NCI-H128 (cell line): ENCODE data around the gene HCFC2.

Experiments used
- DNase-seq: peaks from one replicate; lab custom pipeline; 2025; ENCODE audit not compliant: unreplicated experiment; lab: John Stamatoyannopoulos, UW

The HCFC2 gene

GRCh38 chr12:104056419-104056972, 7.8 kb upstream of the HCFC2 start:
- no peak for DNase-seq

- no peak for DNase-seq
Measured at GRCh38 chr12:104057771-104058197, 6.5 kb upstream of the HCFC2 start.

- no peak for DNase-seq
Measured at GRCh38 chr12:104058802-104059201, 5.5 kb upstream of the HCFC2 start.

GRCh38 chr12:104059963-104060362, 4.4 kb upstream of the HCFC2 start:
- DNase-seq, result no peak

- no peak for DNase-seq
Measured at GRCh38 chr12:104060791-104061190, 3.5 kb upstream of the HCFC2 start.

- DNase-seq, result no peak
Measured at GRCh38 chr12:104063712-104064030, 660 bp upstream of the HCFC2 start.

- no peak for DNase-seq
Measured at GRCh38 chr12:104064842-104065427, 604 bp downstream of the HCFC2 start.

GRCh38 chr12:104072099-104072498, 7.8 kb downstream of the HCFC2 start:
- no peak for DNase-seq

GRCh38 chr12:104073699-104074098, 9.4 kb downstream of the HCFC2 start:
- DNase-seq, result no peak

- no peak for DNase-seq
Measured at GRCh38 chr12:104079024-104079423, 14.7 kb downstream of the HCFC2 start.

- DNase-seq, result no peak
Measured at GRCh38 chr12:104080764-104081163, 16.4 kb downstream of the HCFC2 start.

GRCh38 chr12:104083769-104084475, 19.6 kb downstream of the HCFC2 start:
- no peak for DNase-seq

GRCh38 chr12:104090685-104091084, 26.4 kb downstream of the HCFC2 start:
- DNase-seq, result no peak

GRCh38 chr12:104091136-104091535, 26.8 kb downstream of the HCFC2 start:
- DNase-seq, result no peak

- DNase-seq, result no peak
Measured at GRCh38 chr12:104094284-104094683, 30.0 kb downstream of the HCFC2 start.

GRCh38 chr12:104095289-104095688, 31.0 kb downstream of the HCFC2 start:
- DNase-seq, result no peak

- no peak for DNase-seq
Measured at GRCh38 chr12:104097954-104098353, 33.6 kb downstream of the HCFC2 start.

GRCh38 chr12:104105461-104105860, 41.1 kb downstream of the HCFC2 start:
- no peak for DNase-seq

GRCh38 chr12:104106965-104107364, 42.6 kb downstream of the HCFC2 start:
- DNase-seq, result no peak

GRCh38 chr12:104108755-104109445, 44.6 kb downstream of the HCFC2 start:
- DNase-seq, result peak; percentile 84

- no peak for DNase-seq
Measured at GRCh38 chr12:104109446-104110271, 45.3 kb downstream of the HCFC2 start.
